ENCODE results near the gene SPAG9. TPM values are rescaled to one million over a fixed set of nuclear protein-coding genes. Genes with fewer than 3 reads are reported as not detected.

The SPAG9 gene
- total and polyA plus RNA-seq, 12 donors = 20.7 to 65.8 (median 51.6) TPM

GRCh38 chr17:50972577-50972976, 148.1 kb downstream of the SPAG9 start:
- ATAC-seq (peak in 1 of 8 donors; percentile 27), DNase-seq (no peak)
- Histone ChIP-seq H3K4me1 (peaks cover 0 to 23% (median 13%) of the 10 kb centered on the region in 9 donors), H3K27ac (no peak overlapping the region), H3K9me3 (no peaks in the 10 kb centered on the region), H3K4me3 (no peak overlapping the region), H3K36me3 (peaks cover 0 to 97% (median 31%) of the 10 kb centered on the region in 9 donors), H3K27me3 (no peaks in the 10 kb centered on the region)
- no peak for TF ChIP-seq CTCF (IDR thresholded peaks at IDR 0.05)
- 81 to 82% methylated on average over 5 of the region's 5 CpGs for WGBS, 2 donors
- intact Hi-C loops (cut with DNase I) = no loop called here

- Histone ChIP-seq H3K9me3 (no peaks in the 10 kb centered on the region), H3K36me3 (peaks cover 0 to 97% (median 30%) of the 10 kb centered on the region in 9 donors), H3K4me1 (peaks cover 0 to 18% (median 10%) of the 10 kb centered on the region in 9 donors), H3K27ac (peak overlapping the region in 3 of 10 donors; percentile 2 to 37 (median 4)), H3K4me3 (no peak overlapping the region), H3K27me3 (no peaks in the 10 kb centered on the region)
- no peak for DNase-seq
- TF ChIP-seq CTCF (IDR thresholded peaks at IDR 0.05) = no peak
- ATAC-seq = peak in 1 of 8 donors; percentile 34
- intact Hi-C loops (cut with DNase I) = no loop called here
- 49 to 61% methylated on average over 1 of the region's 1 CpG for WGBS, 2 donors
Observed at GRCh38 chr17:50967795-50968194, 152.9 kb downstream of the SPAG9 start.

- ATAC-seq (no peak), DNase-seq (no peak)
- 94 to 95% methylated on average over 3 of the region's 3 CpGs for WGBS, 2 donors
- no peak for TF ChIP-seq CTCF (IDR thresholded peaks at IDR 0.05)
- Histone ChIP-seq H3K4me3 (no peak overlapping the region), H3K36me3 (peaks cover 0 to 98% (median 30%) of the 10 kb centered on the region in 9 donors), H3K27me3 (no peaks in the 10 kb centered on the region), H3K27ac (no peak overlapping the region), H3K4me1 (peaks cover 0 to 18% (median 10%) of the 10 kb centered on the region in 9 donors), H3K9me3 (no peaks in the 10 kb centered on the region)
- intact Hi-C loops (cut with DNase I) = no loop called here
Observed at GRCh38 chr17:50966163-50966666, 154.5 kb downstream of the SPAG9 start.

- no peak overlapping the region for H3K27ac ChIP-seq
- TF ChIP-seq CTCF (IDR thresholded peaks at IDR 0.05) = no peak
- no peaks in the 10 kb centered on the region for H3K27me3 ChIP-seq
- no peak for ATAC-seq
- 82 to 88% methylated on average over 2 of the region's 2 CpGs for WGBS, 2 donors
- peaks cover 0 to 12% (median 8%) of the 10 kb centered on the region in 9 donors for H3K4me1 ChIP-seq
- H3K4me3 ChIP-seq = no peak overlapping the region
- DNase-seq = no peak
- H3K9me3 ChIP-seq = no peaks in the 10 kb centered on the region
- intact Hi-C loops (cut with DNase I) = no loop called here
- peaks cover 0 to 94% (median 17%) of the 10 kb centered on the region in 9 donors for H3K36me3 ChIP-seq
Observed at GRCh38 chr17:50963139-50963538, 157.5 kb downstream of the SPAG9 start.
